CD4-positive, CD25-positive, alpha-beta regulatory T cell (primary cell): ENCODE results near the gene MYDGF. TPM values are rescaled to one million over a fixed set of nuclear protein-coding genes. Genes with fewer than 3 reads are reported as not detected.
"Not testable (repeated sequence)": the region's sequence is repeated elsewhere in the genome, so short reads cannot be mapped to it uniquely, and the experiment has no call there.

Experiments used
- ATAC-seq, 2 donors: fragments of 150-1000 bp; cut with Tn5 transposase; one replicate each; pipeline ENCODE4 v1.10.0; 2021; ENCODE audit warnings: low read depth in 2 of 2, moderate number of reproducible peaks in 2 of 2, moderate library complexity in 1 of 2
- DNase-seq, 3 donors: peaks; one replicate each; pipeline versions ENCODE4 v3.0.0 to v3.0.0-alpha.2; 2012 to 2022; ENCODE audit warnings: mixed read lengths in 1 of 3
- H3K27ac ChIP-seq: one replicate; pipeline ENCODE4 v1.7.0; 2013; ENCODE audit warnings: mild to moderate bottlenecking, low read length; ENCODE audit not compliant: insufficient read depth, poor library complexity, severe bottlenecking
- H3K27me3 ChIP-seq: one replicate; pipeline ENCODE4 v1.7.0; 2013; ENCODE audit warnings: low read length; ENCODE audit not compliant: control insufficient read depth, insufficient read depth
- H3K36me3 ChIP-seq: one replicate; pipeline ENCODE4 v1.7.0; 2013; ENCODE audit warnings: mild to moderate bottlenecking, low read length, moderate library complexity; ENCODE audit not compliant: control insufficient read depth, insufficient read depth
- H3K4me1 ChIP-seq: 2 replicates; pipeline ENCODE4 v1.7.0; 2013; ENCODE audit warnings: mild to moderate bottlenecking, low read length; ENCODE audit not compliant: insufficient read depth, control insufficient read depth, poor library complexity, severe bottlenecking
- H3K4me3 ChIP-seq: one replicate; pipeline ENCODE4 v1.7.0; 2013; ENCODE audit warnings: low read depth, mild to moderate bottlenecking, low read length, moderate library complexity
- H3K9me3 ChIP-seq, 2 experiments: 1 replicate in 1 of 2; 2 replicates in 1 of 2; pipeline ENCODE4 v1.7.0; 2013; ENCODE audit warnings: low read length in 2 of 2, mild to moderate bottlenecking in 1 of 2, moderate library complexity in 1 of 2; ENCODE audit not compliant: control insufficient read depth in 2 of 2
- H3K27ac Mint-ChIP-seq, 3 donors: one replicate each; pipeline ENCODE4 v1.8.0; 2020 to 2022; ENCODE audit warnings: mild to moderate bottlenecking in 3 of 3, mixed read lengths in 3 of 3, moderate library complexity in 2 of 3
- H3K27me3 Mint-ChIP-seq: one replicate; pipeline ENCODE4 v1.8.0; 2022; ENCODE audit warnings: mild to moderate bottlenecking, mixed read lengths
- H3K36me3 Mint-ChIP-seq: one replicate; pipeline ENCODE4 v1.8.0; 2020; ENCODE audit warnings: mixed read lengths
- H3K4me1 Mint-ChIP-seq, 4 donors: one replicate each; pipeline ENCODE4 v1.8.0; 2020 to 2022; ENCODE audit warnings: mixed read lengths in 4 of 4, mild to moderate bottlenecking in 1 of 4
- H3K4me3 Mint-ChIP-seq, 4 donors: one replicate each; pipeline ENCODE4 v1.8.0; 2020 to 2022; ENCODE audit warnings: mild to moderate bottlenecking in 4 of 4, mixed read lengths in 4 of 4, moderate library complexity in 3 of 4
- H3K9me3 Mint-ChIP-seq, 7 donors: one replicate each; pipeline ENCODE4 v1.8.0; 2020 to 2022; ENCODE audit warnings: mixed read lengths in 7 of 7, mild to moderate bottlenecking in 3 of 7, moderate library complexity in 2 of 7
- polyA plus RNA-seq, 4 donors: library from polyadenylated mRNA; unstranded; fragments of 300-500 nt; fragmentation: Illumina TruSeq; gene quantifications; one replicate each; pipeline ENCODE4 v1.2.3, GENCODE V29; 2021
- total RNA-seq: library from RNA; stranded (reverse); gene quantifications from one replicate; pipeline ENCODE4 v1.2.3, GENCODE V29; 2022

MYDGF gene
- total and polyA plus RNA-seq, 5 donors from 2014 or later: 25.7 to 106 (median 97.8) TPM

DNA sequence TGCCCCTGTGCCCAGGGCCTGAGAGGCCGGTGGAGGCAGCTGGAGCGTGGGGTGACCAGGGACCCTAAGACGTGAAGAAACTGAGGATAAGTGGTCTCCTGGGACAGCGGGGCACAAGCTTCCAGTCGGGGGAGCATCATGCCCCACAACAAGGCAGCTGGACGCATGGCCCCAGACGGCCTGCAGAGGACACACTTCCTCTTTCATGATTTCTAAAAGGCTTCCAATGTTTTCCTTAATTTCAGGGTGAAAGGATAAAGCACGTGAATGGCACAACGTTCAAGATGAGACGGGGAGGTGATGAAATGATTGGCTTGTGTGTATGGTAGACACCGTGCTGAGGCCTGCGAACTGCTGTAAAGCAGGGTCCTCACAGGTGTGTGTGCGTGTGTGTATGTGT lies 20.2 kb upstream of the MYDGF start:
- Histone ChIP-seq H3K27ac (no peak overlapping the region), H3K9me3 (no peaks in the 10 kb centered on the region), H3K36me3 (peaks cover 70% of the 10 kb centered on the region), H3K4me1 (no peaks in the 10 kb centered on the region), H3K4me3 (no peak overlapping the region), H3K27me3 (no peaks in the 10 kb centered on the region)
- Mint-ChIP-seq H3K36me3 (peaks cover 23% of the 10 kb centered on the region), H3K9me3 (no peaks in the 10 kb centered on the region), H3K27me3 (no peaks in the 10 kb centered on the region), H3K4me3 (no peak overlapping the region), H3K4me1 (no peaks in the 10 kb centered on the region), H3K27ac (peak overlapping the region in 2 of 3 donors; percentile 2 to 35)
- DNase-seq (no peak), ATAC-seq (no peak)

DNA sequence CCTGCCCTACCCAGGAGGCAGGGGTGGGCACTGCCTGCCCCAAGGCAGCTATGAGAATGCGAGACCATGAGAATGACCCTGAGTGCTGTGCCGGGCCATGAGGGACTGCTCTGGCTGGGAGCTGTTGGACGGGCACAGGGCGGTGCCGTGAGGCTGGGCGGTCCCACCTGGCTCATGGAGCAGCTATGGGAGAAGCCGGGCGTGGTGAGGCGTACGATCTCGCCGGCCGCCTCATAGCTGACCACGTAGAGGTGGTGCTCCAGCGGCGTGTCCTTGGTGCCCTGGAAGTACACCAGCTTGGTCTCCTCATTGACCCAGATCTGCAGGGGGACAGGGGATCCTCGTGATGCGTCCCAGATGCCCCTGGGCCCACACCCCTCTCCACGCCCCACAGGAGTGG lies 19.3 kb upstream of the MYDGF start:
- H3K4me1 ChIP-seq: no peaks in the 10 kb centered on the region
- Mint-ChIP-seq H3K36me3 (peaks cover 20% of the 10 kb centered on the region), H3K27me3 (no peaks in the 10 kb centered on the region), H3K27ac (no peak overlapping the region), H3K4me1 (no peaks in the 10 kb centered on the region), H3K9me3 (no peaks in the 10 kb centered on the region), H3K4me3 (no peak overlapping the region)
- no peaks in the 10 kb centered on the region for H3K27me3 ChIP-seq
- ATAC-seq (no peak), DNase-seq (no peak)
- no peaks in the 10 kb centered on the region for H3K9me3 ChIP-seq
- H3K4me3 ChIP-seq: no peak overlapping the region
- peaks cover 68% of the 10 kb centered on the region for H3K36me3 ChIP-seq
- H3K27ac ChIP-seq: no peak overlapping the region

DNA sequence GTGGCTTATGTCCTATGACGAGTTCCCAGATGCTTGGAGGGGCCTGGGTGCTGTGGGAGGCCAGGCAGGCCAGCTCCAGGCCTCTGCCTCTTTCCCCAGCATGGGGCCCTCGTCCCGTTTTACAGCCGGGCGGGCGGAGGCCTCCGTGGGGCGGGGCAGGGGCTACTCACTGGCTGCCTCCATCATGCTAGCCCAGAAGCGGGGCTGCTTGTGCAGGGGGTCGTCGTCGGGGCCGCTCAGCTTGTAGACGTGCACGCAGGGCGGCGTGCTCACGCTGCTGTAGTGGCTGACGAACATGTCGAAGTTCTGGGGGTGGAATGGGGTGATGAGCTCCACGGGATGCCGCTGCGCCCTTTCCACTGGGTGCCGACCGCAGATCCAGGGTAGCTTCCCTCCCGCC lies 18.4 kb upstream of the MYDGF start:
- DNase-seq (no peak), ATAC-seq (no peak)
- H3K4me1 ChIP-seq: no peaks in the 10 kb centered on the region
- no peak overlapping the region for H3K4me3 Mint-ChIP-seq
- no peak overlapping the region for H3K4me3 ChIP-seq
- peaks cover 22% of the 10 kb centered on the region for H3K36me3 Mint-ChIP-seq
- no peaks in the 10 kb centered on the region for H3K4me1 Mint-ChIP-seq
- no peak overlapping the region for H3K27ac ChIP-seq
- H3K27me3 ChIP-seq: no peaks in the 10 kb centered on the region
- no peaks in the 10 kb centered on the region for H3K9me3 ChIP-seq
- H3K36me3 ChIP-seq: peaks cover 60% of the 10 kb centered on the region
- H3K27ac Mint-ChIP-seq: no peak overlapping the region
- H3K9me3 Mint-ChIP-seq: no peaks in the 10 kb centered on the region
- no peaks in the 10 kb centered on the region for H3K27me3 Mint-ChIP-seq

DNA sequence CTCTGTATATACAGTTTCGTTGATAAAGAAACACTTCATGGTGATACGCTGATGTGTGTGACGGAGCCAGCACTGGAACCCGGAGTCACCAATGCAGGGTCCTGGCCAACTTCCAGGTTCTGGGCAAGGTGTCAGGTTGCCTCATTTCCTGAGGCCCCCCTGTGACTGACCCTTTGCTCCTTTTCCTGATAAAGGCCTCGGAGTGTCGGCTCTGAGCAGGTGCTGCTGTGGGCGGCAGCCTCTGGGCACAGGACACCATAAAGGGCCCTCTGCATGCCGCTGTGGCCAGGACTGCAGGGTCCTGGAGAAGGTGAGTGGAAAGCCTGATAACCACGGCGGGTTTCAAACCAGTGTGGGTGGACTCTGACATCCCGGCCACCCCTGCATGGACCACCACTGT lies 17.3 kb upstream of the MYDGF start:
- H3K4me3 Mint-ChIP-seq: no peak overlapping the region
- no peak overlapping the region for H3K27ac Mint-ChIP-seq
- Histone ChIP-seq H3K27ac (no peak overlapping the region), H3K9me3 (no peaks in the 10 kb centered on the region), H3K4me3 (no peak overlapping the region), H3K36me3 (peaks cover 48% of the 10 kb centered on the region), H3K4me1 (no peaks in the 10 kb centered on the region), H3K27me3 (no peaks in the 10 kb centered on the region)
- H3K4me1 Mint-ChIP-seq: no peaks in the 10 kb centered on the region
- DNase-seq (no peak), ATAC-seq (no peak)
- H3K27me3 Mint-ChIP-seq: no peaks in the 10 kb centered on the region
- H3K9me3 Mint-ChIP-seq: no peaks in the 10 kb centered on the region
- H3K36me3 Mint-ChIP-seq: peaks cover 19% of the 10 kb centered on the region

DNA sequence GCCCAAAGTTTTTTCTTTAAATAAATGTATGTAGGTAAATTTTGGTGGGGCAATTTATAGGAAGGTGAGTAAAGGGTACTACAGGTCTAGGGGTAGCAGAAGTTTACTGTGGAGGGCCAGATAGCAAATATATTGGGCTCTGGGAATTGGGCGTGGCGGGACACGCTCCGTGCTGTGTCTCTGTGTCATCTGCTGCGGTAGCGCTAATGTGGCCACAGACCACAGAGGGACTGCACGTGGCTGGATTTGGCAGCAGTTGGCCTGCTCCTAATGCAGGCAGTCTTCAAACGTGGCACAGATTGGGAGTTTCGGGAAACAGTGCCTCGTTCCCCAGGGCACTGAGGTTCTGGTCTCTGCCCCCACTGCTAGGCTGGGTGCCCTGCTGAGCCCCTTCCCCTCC lies 16.6 kb upstream of the MYDGF start:
- no peak overlapping the region for H3K27ac Mint-ChIP-seq
- no peaks in the 10 kb centered on the region for H3K27me3 Mint-ChIP-seq
- peaks cover 19% of the 10 kb centered on the region for H3K36me3 Mint-ChIP-seq
- Histone ChIP-seq H3K27ac (no peak overlapping the region), H3K36me3 (peaks cover 46% of the 10 kb centered on the region), H3K4me3 (no peak overlapping the region), H3K27me3 (no peaks in the 10 kb centered on the region), H3K9me3 (no peaks in the 10 kb centered on the region), H3K4me1 (no peaks in the 10 kb centered on the region)
- H3K4me3 Mint-ChIP-seq: no peak overlapping the region
- DNase-seq (no peak), ATAC-seq (no peak)
- no peaks in the 10 kb centered on the region for H3K4me1 Mint-ChIP-seq
- H3K9me3 Mint-ChIP-seq: no peaks in the 10 kb centered on the region

DNA sequence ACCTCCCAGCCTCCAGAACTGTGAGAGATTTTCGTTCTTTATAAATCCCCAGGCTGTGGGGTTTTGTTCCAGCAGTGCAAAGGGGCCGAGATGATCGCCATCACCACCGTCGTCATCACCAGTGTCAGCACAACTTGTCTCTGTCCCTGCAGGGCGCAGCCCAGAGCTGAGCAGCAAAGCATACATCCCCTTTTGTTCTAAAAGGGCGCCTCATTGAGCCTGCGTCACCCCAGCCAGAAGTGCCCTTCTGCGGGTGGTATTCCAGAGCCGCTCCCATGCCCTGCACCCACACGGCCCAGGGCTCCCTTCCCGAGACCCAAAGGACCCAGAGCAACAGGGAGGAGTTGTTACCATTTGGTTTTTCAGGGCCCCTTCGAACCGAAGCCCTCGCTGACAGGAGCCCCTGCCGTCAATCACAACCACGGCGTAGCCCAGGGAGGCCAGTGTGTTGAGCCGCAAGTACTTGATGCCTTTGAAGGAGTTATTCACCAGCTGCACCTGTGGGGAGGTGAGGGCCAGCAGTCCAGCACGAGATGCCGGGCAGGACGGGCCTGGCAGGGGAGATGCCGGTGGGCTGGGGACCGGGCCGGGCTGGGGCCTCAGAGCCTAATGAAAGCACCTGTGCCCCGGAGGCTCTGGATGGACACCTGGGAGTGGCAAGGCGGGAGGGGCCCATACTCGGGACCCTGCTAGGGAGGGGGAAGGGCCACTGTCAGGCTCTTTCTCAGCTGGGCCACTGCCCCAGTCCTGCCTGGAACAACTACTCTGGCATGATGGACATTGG lies 14.4 kb upstream of the MYDGF start:
- H3K36me3 Mint-ChIP-seq: peaks cover 17% of the 10 kb centered on the region

DNA sequence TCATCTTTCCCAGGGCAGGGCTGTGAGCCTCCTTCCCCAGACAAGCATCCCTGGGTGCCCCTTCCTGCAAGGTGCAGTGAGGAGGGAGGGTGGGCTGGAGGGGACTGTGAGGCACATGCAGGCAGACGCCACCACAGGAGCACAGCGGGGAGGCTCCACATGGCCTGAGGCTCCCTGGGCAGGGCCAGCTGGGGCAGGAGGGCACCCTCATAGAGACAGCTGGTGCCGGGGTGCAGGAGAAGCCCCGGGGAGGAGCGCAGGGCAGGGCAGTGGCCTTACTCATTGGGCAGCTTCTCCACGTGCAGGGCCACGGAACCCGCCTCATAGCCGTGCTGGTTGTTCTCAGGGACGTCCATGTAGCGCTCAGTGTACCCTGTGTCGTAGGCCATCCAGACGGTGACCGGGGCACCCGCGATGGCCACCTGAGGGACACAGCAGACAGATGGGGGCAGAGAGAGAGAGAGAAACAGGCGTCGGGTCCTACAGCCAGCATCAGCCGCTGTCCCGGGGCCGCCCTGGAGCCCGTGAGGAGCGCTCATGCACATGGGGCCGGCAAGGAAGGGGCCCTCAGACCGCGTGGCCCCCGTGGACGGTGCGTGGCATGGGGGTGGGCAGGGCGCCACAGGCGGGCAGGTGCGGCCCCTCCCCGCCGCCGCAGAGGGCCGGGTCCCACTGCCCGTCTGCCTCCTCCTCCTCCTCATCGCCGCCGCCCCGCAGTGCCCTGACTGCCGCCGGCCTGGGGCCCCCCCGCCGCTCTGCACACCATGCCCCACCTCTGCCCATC lies 12.5 kb upstream of the MYDGF start:
- DNase-seq: no peak
- no peaks in the 10 kb centered on the region for H3K9me3 Mint-ChIP-seq
- H3K27ac Mint-ChIP-seq: no peak overlapping the region
- Histone ChIP-seq H3K4me1 (no peaks in the 10 kb centered on the region), H3K27me3 (no peaks in the 10 kb centered on the region), H3K36me3 (peaks cover 23% of the 10 kb centered on the region), H3K27ac (no peak overlapping the region), H3K4me3 (no peak overlapping the region), H3K9me3 (no peaks in the 10 kb centered on the region)
- H3K4me3 Mint-ChIP-seq: no peak overlapping the region
- H3K36me3 Mint-ChIP-seq: peaks cover 17% of the 10 kb centered on the region
- no peaks in the 10 kb centered on the region for H3K27me3 Mint-ChIP-seq
- H3K4me1 Mint-ChIP-seq: no peaks in the 10 kb centered on the region
- ATAC-seq: no peak

More for the DNA sequence above, 14.4 kb upstream of the MYDGF start:
- no peaks in the 10 kb centered on the region for H3K4me1 ChIP-seq
- Mint-ChIP-seq H3K27me3 (no peaks in the 10 kb centered on the region), H3K9me3 (no peaks in the 10 kb centered on the region), H3K4me1 (no peaks in the 10 kb centered on the region), H3K27ac (peak overlapping the region in 1 of 3 donors; percentile 32), H3K4me3 (no peak overlapping the region)
- H3K4me3 ChIP-seq: no peak overlapping the region
- H3K9me3 ChIP-seq: no peaks in the 10 kb centered on the region
- ATAC-seq: no peak
- no peaks in the 10 kb centered on the region for H3K27me3 ChIP-seq
- DNase-seq: no peak
- H3K27ac ChIP-seq: no peak overlapping the region
- H3K36me3 ChIP-seq: peaks cover 34% of the 10 kb centered on the region

DNA sequence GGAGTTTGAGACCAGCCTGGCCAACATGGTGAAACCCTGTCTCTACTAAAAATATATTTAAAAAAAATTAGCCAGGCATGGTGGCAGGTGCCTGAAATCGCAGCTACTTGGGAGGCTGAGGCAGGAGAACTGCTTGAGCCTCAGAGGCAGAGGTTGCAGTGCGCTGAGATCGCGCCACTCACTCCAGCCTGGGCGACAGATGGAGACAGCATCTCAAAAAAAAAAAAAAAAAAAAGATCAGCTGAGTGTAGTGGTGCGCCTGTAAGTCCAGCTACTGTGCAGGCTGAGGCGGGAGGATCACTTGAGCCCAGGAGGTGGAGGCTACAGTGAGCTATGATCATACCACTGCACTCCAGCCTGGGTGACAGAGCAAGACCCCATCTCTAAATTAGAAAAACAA lies 9.9 kb upstream of the MYDGF start:
- ATAC-seq, H3K27ac ChIP-seq, DNase-seq, H3K27me3 ChIP-seq, H3K4me3 ChIP-seq, H3K4me3 Mint-ChIP-seq, H3K27ac Mint-ChIP-seq, H3K9me3 ChIP-seq, H3K4me1 ChIP-seq, H3K9me3 Mint-ChIP-seq, H3K27me3 Mint-ChIP-seq, H3K4me1 Mint-ChIP-seq: not testable (repeated sequence)
- H3K36me3 Mint-ChIP-seq: peaks cover 17% of the 10 kb centered on the region
- H3K36me3 ChIP-seq: peaks cover 14% of the 10 kb centered on the region
